ENCODE results near the gene ATP10D. TPM values are rescaled to one million over a fixed set of nuclear protein-coding genes. Genes with fewer than 3 reads are reported as not detected.

ATP10D gene
- total RNA-seq, 1 experiment from 2014 or later: 5.1 TPM

DNA sequence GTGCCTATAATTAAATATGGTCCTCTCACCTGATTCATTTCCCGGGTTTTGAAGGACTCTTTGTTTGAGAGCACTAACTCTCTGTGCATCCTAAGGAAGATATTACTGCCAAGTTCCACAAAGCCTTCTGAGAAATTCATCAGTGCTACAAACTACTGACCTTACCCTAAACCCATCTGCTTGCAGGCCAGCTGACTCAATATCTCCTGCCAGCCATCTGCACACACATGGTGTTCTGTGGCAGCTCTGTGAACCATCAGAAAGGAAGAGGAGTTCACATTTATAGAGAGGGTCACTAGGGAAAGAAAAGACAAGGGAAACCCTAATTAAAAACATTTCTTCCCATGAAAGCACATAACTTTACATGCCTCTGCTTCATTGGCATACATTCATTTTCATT, 156.7 kb downstream of the ATP10D start:
- Histone ChIP-seq H3K9me3 (ENCODE audit: control insufficient read depth in 1 of 2, insufficient read depth in 1 of 2, low read depth in 1 of 2, low read length in 2 of 2) (no peaks in the 10 kb centered on the region), H2AFZ (ENCODE audit: low read depth, low read length, poor library complexity, severe bottlenecking) (no peak overlapping the region), H3K9ac (ENCODE audit: low read length) (no peak overlapping the region), H3K36me3 (ENCODE audit: control insufficient read depth in 1 of 2, insufficient read depth in 2 of 2, low read length in 2 of 2) (no peaks in the 10 kb centered on the region), H3K27ac (ENCODE audit: low read depth, low read length) (no peak overlapping the region), H3K4me2 (ENCODE audit: low read length) (no peak overlapping the region), H4K20me1 (ENCODE audit: insufficient read depth) (no peaks in the 10 kb centered on the region), H3K9me2 (ENCODE audit: insufficient read depth) (no peaks in the 10 kb centered on the region), H3K4me1 (ENCODE audit: control insufficient read depth in 1 of 2, insufficient read depth in 2 of 2, low read length in 2 of 2) (peaks cover 0 to 8% of the 10 kb centered on the region in 2 experiments; a peak in 2 of 4 replicates), H3K79me2 (ENCODE audit: insufficient read depth, low read length) (no peaks in the 10 kb centered on the region), H3K4me3 (replicated peaks in 1 of 2; ENCODE audit: low read depth in 1 of 2, low read length in 2 of 2) (no peak overlapping the region), H3K27me3 (ENCODE audit: insufficient read depth, low read length) (no peaks in the 10 kb centered on the region)
- RAD21 ChIA-PET (ENCODE audit: low non-redundant PET in 1 of 2, low total read pairs in 2 of 2, uncharacterized antibody in 2 of 2, unreplicated experiment in 2 of 2): no interaction called here
- BruUV-seq (replicated peaks): no TSS peak
- ATAC-seq: no peak
- CTCF ChIA-PET: no interaction called here
- intact Hi-C loops (cut with micrococcal nuclease): no loop called here
- DNase-seq (ENCODE audit: low read depth, low spot score): no peak
- POLR2A ChIA-PET: no interaction called here
- no peak for TF ChIP-seq ZFX (IDR thresholded peaks at IDR 0.05)

DNA sequence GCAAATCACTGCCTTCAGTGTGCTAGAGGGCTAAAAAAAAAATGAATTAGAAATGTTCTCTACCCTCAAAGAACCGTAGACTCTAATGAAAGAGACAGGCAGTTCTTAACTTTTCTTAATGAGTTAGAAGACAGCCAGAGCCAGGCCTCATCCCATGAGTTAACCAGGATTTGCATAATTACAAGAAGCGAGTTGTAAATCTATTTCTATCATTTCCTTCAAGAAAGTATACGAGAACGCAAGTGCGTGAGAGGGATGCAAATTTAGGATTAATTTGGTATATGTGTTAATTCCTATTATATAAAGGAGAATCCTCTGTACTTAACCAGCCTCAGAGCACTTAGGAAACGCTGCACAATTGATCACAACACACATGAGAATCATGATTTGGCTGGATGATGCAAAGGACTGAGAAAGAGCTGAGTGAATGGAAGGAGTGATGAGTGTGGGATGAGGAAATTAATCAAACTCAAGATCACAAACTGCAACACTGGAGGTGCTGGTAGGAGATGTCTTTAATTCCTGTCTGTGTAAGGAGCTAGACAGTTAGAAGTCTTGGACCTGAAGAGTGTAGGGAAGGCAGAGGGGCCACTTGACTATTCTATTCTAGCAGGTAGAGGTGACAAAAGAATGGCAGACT, 157.2 kb downstream of the ATP10D start:
- Histone ChIP-seq H3K4me2 (ENCODE audit: low read length) (no peak overlapping the region), H3K4me1 (ENCODE audit: control insufficient read depth in 1 of 2, insufficient read depth in 2 of 2, low read length in 2 of 2) (peaks cover 0 to 8% of the 10 kb centered on the region in 2 experiments; a peak in 2 of 4 replicates), H2AFZ (ENCODE audit: low read depth, low read length, poor library complexity, severe bottlenecking) (no peak overlapping the region), H3K9me2 (ENCODE audit: insufficient read depth) (no peaks in the 10 kb centered on the region), H3K9ac (ENCODE audit: low read length) (no peak overlapping the region), H3K27ac (ENCODE audit: low read depth, low read length) (no peak overlapping the region), H3K9me3 (ENCODE audit: control insufficient read depth in 1 of 2, insufficient read depth in 1 of 2, low read depth in 1 of 2, low read length in 2 of 2) (no peaks in the 10 kb centered on the region), H3K4me3 (replicated peaks in 1 of 2; ENCODE audit: low read depth in 1 of 2, low read length in 2 of 2) (no peak overlapping the region), H3K36me3 (ENCODE audit: control insufficient read depth in 1 of 2, insufficient read depth in 2 of 2, low read length in 2 of 2) (no peaks in the 10 kb centered on the region), H4K20me1 (ENCODE audit: insufficient read depth) (no peaks in the 10 kb centered on the region), H3K27me3 (ENCODE audit: insufficient read depth, low read length) (no peaks in the 10 kb centered on the region), H3K79me2 (ENCODE audit: insufficient read depth, low read length) (no peaks in the 10 kb centered on the region)
- BruUV-seq (replicated peaks): no TSS peak
- POLR2A ChIA-PET: no interaction called here
- CTCF ChIA-PET: no interaction called here
- no peak for ATAC-seq
- intact Hi-C loops (cut with micrococcal nuclease): no loop called here
- no peak for TF ChIP-seq JUND (IDR thresholded peaks at IDR 0.05)
- no peak for TF ChIP-seq TCF7L2 (IDR thresholded peaks at IDR 0.05; ENCODE audit: borderline replicate concordance, extremely low read depth, insufficient read depth, insufficient read length)
- no peak for TF ChIP-seq ZNF274 (IDR thresholded peaks at IDR 0.05; ENCODE audit: low read depth, low read length)
- no peak for TF ChIP-seq POLR2A (IDR thresholded peaks at IDR 0.05; ENCODE audit: borderline replicate concordance, extremely low read depth, insufficient read depth, insufficient read length)
- no peak for TF ChIP-seq CBX3 (IDR thresholded peaks at IDR 0.05; ENCODE audit: low read depth)
- TF ChIP-seq POLR2AphosphoS5 (IDR thresholded peaks at IDR 0.05; ENCODE audit: low read depth, low read length): no peak
- no peak for TF ChIP-seq ZFX (IDR thresholded peaks at IDR 0.05)
- TF ChIP-seq, protein P1, sequence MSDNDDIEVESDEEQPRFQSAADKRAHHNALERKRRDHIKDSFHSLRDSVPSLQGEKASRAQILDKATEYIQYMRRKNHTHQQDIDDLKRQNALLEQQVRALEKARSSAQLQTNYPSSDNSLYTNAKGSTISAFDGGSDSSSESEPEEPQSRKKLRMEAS (IDR thresholded peaks at IDR 0.05): no peak
- TF ChIP-seq SIN3A (IDR thresholded peaks at IDR 0.05; ENCODE audit: low read depth): no peak
- no peak for TF ChIP-seq YY1 (IDR thresholded peaks at IDR 0.05; ENCODE audit: extremely low read depth, insufficient replicate concordance, low read depth, low read length)
- TF ChIP-seq RAD21 (IDR thresholded peaks at IDR 0.05; ENCODE audit: low read depth): no peak
- TF ChIP-seq, protein P2, sequence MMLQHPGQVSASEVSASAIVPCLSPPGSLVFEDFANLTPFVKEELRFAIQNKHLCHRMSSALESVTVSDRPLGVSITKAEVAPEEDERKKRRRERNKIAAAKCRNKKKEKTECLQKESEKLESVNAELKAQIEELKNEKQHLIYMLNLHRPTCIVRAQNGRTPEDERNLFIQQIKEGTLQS (IDR thresholded peaks at IDR 0.05): no peak
- no peak for TF ChIP-seq ELF1 (IDR thresholded peaks at IDR 0.05; ENCODE audit: borderline replicate concordance, low read depth)
- no peak for TF ChIP-seq CEBPB (IDR thresholded peaks at IDR 0.05; ENCODE audit: low read depth)
- no peak for DNase-seq (ENCODE audit: low read depth, low spot score)
- RAD21 ChIA-PET (ENCODE audit: low non-redundant PET in 1 of 2, low total read pairs in 2 of 2, uncharacterized antibody in 2 of 2, unreplicated experiment in 2 of 2): no interaction called here

Measured in HCT116 (cell line).